HG02759 (cell line): Measurements from ENCODE around the gene HAUS6.
"Not testable (repeated sequence)": the region's sequence is repeated elsewhere in the genome, so short reads cannot be mapped to it uniquely, and the experiment has no call there.

Experiments
- ATAC-seq: cut with Tn5 transposase; IDR thresholded peaks from one replicate; pipeline ENCODE4 v1.9.1; 2021; ENCODE audit warnings: mild to moderate bottlenecking, moderate library complexity; ENCODE audit not compliant: unreplicated experiment

Gene HAUS6, protein sequence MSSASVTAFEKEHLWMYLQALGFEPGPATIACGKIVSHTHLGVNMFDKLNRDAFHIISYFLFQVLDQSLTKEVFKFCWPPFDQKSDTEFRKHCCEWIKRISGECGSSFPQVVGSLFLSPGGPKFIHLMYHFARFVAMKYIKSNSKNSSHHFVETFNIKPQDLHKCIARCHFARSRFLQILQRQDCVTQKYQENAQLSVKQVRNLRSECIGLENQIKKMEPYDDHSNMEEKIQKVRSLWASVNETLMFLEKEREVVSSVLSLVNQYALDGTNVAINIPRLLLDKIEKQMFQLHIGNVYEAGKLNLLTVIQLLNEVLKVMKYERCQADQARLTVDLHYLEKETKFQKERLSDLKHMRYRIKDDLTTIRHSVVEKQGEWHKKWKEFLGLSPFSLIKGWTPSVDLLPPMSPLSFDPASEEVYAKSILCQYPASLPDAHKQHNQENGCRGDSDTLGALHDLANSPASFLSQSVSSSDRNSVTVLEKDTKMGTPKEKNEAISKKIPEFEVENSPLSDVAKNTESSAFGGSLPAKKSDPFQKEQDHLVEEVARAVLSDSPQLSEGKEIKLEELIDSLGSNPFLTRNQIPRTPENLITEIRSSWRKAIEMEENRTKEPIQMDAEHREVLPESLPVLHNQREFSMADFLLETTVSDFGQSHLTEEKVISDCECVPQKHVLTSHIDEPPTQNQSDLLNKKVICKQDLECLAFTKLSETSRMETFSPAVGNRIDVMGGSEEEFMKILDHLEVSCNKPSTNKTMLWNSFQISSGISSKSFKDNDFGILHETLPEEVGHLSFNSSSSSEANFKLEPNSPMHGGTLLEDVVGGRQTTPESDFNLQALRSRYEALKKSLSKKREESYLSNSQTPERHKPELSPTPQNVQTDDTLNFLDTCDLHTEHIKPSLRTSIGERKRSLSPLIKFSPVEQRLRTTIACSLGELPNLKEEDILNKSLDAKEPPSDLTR

GRCh38 chr9:19102631-19103345 lies at the start of gene HAUS6:
TSS of gene HAUS6 (minus strand) at chr9:19102904. CDS start at chr9:19102651, 253 bp downstream.
- ATAC-seq = peak; percentile 98

DNA sequence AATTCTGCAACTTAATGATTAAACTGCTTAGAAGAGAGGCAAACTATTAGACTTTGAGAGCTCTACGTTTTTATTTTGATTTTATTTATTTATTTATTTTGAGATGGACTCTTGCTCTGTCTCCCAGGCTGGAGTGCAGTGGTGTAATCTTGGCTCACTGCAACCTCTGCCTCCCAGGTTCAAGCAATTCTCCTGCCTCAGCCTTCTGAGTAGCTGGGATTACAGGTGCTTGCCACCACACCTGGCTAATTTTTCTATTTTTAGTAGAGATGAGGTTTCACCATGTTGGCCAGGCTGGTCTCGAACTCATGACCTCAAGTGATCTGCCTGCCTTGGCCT lies 49.4 kb upstream of the HAUS6 start:
- ATAC-seq = not testable (repeated sequence)

GRCh38 chr9:19151425-19152159 lies 48.9 kb upstream of the HAUS6 start:
- ATAC-seq = no peak

GRCh38 chr9:19149230-19149629 lies 46.5 kb upstream of the HAUS6 start:
- no peak for ATAC-seq

DNA sequence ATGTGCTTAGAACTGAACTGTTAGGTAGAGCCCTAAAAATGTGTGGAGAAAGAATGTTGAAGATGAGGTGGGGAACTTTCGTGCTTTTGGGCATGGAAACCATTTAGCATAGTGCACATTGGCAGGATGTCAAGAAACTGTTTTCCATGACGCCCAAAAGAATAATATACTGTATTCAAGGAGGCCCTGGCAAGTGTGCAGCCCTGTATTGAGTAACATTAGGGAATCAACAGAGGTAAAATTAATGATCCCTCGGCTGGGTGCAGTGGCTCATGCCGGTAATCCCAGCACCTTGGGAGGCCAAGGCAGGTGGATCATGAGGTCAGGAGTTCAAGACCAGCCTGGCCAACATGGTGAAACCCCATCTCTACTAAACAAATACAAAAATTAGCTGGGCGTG lies 45.5 kb upstream of the HAUS6 start:
- ATAC-seq = no peak

DNA sequence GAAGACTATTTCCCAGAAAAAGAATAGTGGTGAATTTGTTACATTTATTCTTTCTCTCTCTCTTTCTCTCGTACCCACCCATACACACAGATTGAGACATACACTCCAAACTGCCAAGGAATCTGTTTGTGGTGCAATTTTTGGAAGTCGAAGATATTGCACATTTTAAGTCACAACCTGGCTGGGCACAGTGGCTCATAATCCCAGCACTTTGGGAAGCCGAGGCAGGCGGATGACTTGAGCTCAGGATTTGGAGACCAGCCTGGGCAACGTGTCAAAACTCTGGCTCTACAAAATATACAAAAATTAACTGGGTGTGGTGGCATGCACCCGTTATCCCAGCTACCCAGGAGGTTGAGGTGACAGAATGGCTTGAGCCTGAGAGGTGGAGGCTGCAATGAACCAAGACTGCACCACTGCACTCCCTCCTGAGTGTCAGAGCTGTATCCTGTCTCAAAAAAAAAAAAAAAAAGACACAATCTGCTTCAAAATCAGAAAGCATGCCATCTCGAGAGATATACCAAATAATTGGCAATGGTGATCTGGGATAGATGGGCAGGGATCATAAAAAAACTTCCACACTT lies 43.8 kb upstream of the HAUS6 start:
- ATAC-seq = no peak

DNA sequence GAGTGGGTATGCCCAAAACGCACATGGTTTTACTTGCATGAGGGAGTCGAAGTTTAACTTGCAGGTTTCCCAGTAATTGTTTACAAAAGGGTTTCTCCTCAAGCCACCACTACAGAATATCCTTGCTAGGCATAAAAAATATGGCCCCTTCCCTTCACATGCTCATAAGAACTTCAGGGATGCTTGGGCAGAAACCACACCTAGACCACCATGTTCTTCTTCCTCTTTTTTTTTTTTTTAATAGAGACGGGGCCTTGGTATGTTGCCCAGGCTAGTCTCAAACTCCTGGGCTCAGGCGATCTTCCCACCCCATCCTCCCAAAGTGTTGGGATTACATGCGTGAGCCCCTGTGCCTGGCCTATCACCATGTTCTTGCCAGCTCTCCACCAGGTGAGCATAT lies 43.2 kb upstream of the HAUS6 start:
- ATAC-seq = no peak

DNA sequence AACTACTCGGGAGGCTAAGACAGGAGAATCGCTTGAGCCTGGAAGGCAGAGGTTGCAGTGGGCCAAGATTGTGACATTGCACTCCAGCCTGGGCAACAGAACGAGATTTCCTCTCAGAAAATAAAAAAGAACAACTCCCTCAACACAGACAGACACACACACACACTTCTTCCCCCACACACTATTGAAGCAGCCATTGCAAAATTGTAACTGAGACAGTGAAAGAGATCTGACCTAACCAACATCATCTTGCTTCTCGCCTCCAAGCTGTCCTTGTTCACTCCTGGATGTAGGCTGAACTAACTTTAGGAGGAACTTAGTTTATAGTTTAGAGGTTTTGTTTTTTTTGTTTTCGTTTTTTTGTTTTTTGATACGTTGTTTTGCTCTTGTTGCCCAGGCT lies 37.6 kb upstream of the HAUS6 start:
- no peak for ATAC-seq

GRCh38 chr9:19138084-19138483 lies 35.4 kb upstream of the HAUS6 start:
- ATAC-seq = no peak

DNA sequence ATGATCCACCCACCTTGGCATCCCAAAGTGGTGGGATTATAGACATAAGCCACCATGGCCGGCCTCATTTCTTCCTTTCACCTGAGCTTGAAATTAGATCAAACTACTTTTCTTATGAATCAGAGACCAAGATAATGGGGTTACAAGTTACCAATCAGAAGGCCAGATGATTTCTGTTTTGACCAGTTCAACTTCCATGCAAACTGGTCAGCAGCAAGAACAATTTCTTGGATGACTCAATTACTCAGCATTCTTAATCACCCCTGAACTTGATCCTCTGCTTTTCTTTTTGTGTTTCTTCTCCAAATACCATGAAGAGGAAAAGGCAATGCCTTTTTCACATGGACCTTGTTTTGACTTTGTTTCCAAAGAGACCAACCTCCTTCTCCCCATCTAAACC lies 34.6 kb upstream of the HAUS6 start:
- no peak for ATAC-seq

- ATAC-seq = no peak
These were observed 33.4 kb upstream of the HAUS6 start for GRCh38 chr9:19136129-19136528.

GRCh38 chr9:19133549-19134345 lies 31.0 kb upstream of the HAUS6 start:
- no peak for ATAC-seq

DNA sequence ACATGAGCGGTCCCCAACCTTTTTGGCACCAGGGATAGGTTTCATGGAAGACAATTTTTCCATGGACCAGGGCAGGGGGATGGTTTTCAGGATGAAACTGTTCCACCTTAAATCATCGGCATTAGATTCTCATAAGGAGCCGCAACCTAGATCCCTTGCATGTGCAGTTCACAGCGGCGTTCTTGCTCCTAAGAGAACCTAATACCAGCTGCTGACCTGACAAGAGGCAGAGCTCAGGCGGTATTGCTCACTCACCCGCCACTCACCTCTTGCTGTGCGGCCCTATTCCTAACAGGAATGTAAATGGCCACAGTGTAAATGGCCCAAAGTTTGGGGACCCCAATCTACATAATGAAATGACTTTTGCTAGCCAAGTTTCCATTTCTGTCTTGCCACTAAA lies 27.7 kb upstream of the HAUS6 start:
- ATAC-seq = no peak

DNA sequence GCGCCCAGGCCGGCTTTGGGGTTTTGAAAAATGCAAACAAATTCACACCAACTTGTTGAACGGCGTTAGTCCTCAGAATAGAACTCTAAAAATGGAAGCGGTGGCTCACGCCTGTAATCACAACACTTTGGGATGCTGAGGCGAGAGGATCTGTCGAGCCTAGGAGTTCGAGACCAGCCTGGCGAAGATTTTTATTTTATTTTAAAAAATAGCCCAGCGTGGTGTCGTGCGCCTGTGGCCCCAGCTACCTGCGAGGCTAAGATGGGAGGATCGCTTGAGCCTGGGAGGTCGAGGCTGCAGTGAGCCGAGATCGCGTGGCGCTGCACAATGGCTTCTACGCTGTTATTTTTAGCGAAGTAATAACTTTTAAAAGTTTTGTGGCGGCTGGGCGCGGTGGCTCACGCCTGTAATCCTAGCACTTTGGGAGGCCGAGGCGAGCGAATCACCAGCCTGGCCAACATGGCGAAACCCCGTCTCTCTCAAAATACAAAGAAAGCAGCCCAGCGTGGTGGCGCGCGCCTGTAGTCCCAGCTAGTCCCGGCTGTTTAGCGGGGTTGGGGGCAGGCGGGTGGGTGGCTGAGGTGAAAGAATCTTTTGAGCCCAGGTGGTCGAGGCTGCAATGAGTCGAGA lies 25.3 kb upstream of the HAUS6 start:
- peak; percentile 14 for ATAC-seq

DNA sequence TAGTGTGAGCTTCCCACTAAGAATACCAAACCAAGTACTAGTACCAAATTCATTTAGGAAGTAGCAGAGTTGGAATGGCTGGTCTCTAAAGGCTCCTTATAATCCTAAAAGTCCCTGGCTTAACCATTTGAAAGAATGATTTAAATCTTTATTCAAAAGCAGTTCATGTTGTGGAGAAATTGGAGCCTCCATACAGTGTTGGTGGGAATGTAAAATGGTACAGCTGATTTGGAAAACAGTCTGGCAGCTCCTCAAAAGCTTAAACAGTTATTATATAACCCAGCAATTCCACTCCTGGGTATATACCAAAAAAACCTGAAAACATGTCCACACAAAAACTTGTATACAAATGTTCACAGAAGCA lies 21.7 kb upstream of the HAUS6 start:
- no peak for ATAC-seq

- ATAC-seq = no peak
These were observed 19.9 kb upstream of the HAUS6 start for GRCh38 chr9:19122490-19123042.

DNA sequence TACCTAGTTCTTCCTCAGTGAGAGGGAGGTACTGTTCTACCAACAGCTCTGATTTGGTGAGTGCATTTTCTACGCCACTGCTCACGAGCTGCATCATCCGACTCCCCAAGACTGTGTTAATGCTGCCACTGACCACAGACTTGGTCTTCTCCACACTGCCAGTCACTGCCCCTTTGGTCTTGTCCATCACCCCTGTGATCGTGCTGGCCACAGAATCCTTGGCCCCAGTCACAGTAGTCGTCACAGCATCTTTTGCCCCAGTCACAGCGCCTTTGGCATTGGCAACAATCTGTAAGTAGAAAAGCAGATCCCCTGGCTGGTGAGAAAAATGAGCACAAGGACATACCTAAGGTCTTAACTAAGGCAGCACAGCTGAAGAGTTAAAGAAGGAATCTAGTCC lies 18.2 kb upstream of the HAUS6 start:
- no peak for ATAC-seq

DNA sequence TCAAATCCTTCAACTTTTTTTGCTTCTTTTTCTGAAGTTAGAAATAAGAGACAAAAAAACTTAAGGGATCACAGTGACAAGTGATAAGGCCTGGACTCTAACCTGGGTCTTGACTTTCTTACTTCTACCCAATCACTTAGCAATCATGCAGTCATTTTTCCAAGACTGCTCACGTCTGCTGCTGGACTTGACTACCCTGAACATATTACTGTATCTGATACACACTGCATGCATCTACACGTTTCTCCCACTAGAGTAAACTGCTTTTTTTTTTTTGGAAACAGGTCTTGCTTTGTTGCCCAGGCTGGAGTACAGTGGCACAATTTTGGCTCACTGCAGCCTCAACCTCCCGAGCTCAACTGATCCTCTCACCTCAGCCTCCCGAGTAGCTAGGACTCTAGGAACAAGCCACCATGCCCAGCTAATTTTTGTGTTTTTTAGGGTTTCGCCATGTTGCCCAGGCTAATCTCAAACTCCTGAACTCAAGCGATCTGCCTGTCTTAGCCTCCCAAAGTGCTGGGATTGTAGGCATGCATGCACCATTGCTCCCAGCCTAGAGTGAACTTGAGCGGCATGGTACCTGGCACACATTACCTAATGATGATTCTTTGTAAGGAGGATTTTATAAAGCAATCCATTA lies 17.2 kb upstream of the HAUS6 start:
- ATAC-seq = no peak
